Karpas-422 (cell line): ENCODE data around the gene MGLL. TPM values are rescaled to one million over a fixed set of nuclear protein-coding genes. Genes with fewer than 3 reads are reported as not detected.

Experiments
- DNase-seq: peaks from one replicate; pipeline ENCODE4 v3.0.0-alpha.2; 2015
- H2AFZ ChIP-seq: fragments of 200-600 bp; sonication (generic); 2 replicates; pipeline ENCODE4 v1.6.1; 2014; ENCODE audit warnings: antibody characterized with exemption, low read length, mixed read lengths
- H3K27ac ChIP-seq: fragments of 200-600 bp; sonication (generic); 2 replicates; pipeline ENCODE4 v1.5.1; 2014; ENCODE audit warnings: mild to moderate bottlenecking, low read length, moderate library complexity
- H3K27me3 ChIP-seq: fragments of 200-600 bp; sonication (generic); 2 replicates; pipeline ENCODE4 v1.6.1; 2014; ENCODE audit warnings: low read length, mixed read lengths
- H3K36me3 ChIP-seq: fragments of 200-600 bp; sonication (generic); 2 replicates; pipeline ENCODE4 v1.6.1; 2014; ENCODE audit warnings: low read length, mixed read lengths; ENCODE audit not compliant: insufficient read depth
- H3K4me1 ChIP-seq: fragments of 200-600 bp; sonication (generic); 2 replicates; pipeline ENCODE4 v1.6.1; 2014; ENCODE audit warnings: mild to moderate bottlenecking, low read length, mixed read lengths
- H3K4me2 ChIP-seq: fragments of 200-600 bp; sonication (generic); 2 replicates; pipeline ENCODE4 v1.6.1; 2014; ENCODE audit warnings: low read length, low read depth, mild to moderate bottlenecking; ENCODE audit not compliant: poor library complexity, severe bottlenecking
- H3K4me3 ChIP-seq: fragments of 200-600 bp; sonication (generic); 2 replicates; pipeline ENCODE4 v1.5.1; 2014; ENCODE audit warnings: mild to moderate bottlenecking, antibody characterized with exemption, low read length, mixed read lengths
- H3K79me2 ChIP-seq: fragments of 200-600 bp; sonication (generic); 2 replicates; pipeline ENCODE4 v1.6.1; 2014; ENCODE audit warnings: mild to moderate bottlenecking, low read length, mixed read lengths
- H3K9ac ChIP-seq: fragments of 200-600 bp; sonication (generic); 2 replicates; pipeline ENCODE4 v1.6.0; 2014; ENCODE audit warnings: low read length
- H3K9me2 ChIP-seq: fragments of 200-600 bp; sonication (generic), shearing (Covaris generic); replicated peaks from 2 replicates; pipeline ENCODE4 v1.6.0; 2014; ENCODE audit warnings: mild to moderate bottlenecking, low read length, moderate library complexity; ENCODE audit not compliant: insufficient read depth
- H3K9me3 ChIP-seq: fragments of 300-700, 200-600 bp; sonication (generic); 2 replicates; pipeline ENCODE4 v1.6.1; 2014; ENCODE audit warnings: low read length, mixed read lengths
- H4K20me1 ChIP-seq: fragments of 200-600 bp; sonication (generic); 2 replicates; pipeline ENCODE4 v1.6.1; 2014; ENCODE audit warnings: mild to moderate bottlenecking, antibody characterized with exemption, low read length, low read depth; ENCODE audit not compliant: insufficient read depth
- total RNA-seq: library from RNA; depleted of rRNA; stranded (reverse); fragments of >200 nt; shearing (Covaris generic); gene quantifications from 2 replicates; pipeline ENCODE4 v1.2.3, GENCODE V29; 2014; ENCODE audit warnings: low replicate concordance

Gene MGLL
- total RNA-seq, 1 experiment from 2014 or later = 58.0 TPM

DNA sequence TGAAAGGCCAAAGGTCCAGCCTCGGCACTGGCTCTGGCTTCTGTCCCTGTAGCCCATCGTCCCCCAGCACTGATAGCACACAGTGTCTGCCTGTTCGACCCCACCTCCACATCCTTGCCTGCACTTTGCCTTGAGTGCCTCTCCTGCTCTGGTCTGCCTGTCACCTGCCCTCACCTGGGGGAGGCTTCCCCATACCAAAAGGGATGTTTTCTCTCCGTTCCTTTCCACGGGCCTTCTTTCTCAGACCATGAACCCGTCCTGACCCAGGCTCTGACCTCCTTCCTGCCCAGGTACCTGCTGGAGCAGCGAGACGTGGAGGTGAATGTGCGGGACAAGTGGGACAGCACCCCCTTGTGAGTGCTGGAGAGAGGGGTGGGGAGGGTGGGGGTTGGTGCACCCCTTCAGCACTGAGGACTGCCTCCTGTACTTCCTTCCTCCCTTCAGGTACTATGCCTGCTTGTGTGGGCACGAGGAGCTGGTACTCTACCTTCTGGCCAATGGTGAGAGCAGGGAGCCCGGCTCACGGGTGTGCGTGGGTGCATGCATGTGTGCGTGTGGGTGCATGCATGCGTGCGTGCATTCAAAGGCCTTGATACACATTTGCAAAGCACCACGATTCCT, 148.1 kb downstream of the MGLL start:
- H3K4me1 ChIP-seq = peaks cover 27% of the 10 kb centered on the region
- H4K20me1 ChIP-seq = no peaks in the 10 kb centered on the region
- no peak overlapping the region for H2AFZ ChIP-seq
- peak overlapping the region; percentile 90 for H3K4me3 ChIP-seq
- peaks cover 9% of the 10 kb centered on the region for H3K79me2 ChIP-seq
- no peaks in the 10 kb centered on the region for H3K27me3 ChIP-seq
- no peaks in the 10 kb centered on the region for H3K9me2 ChIP-seq
- peak overlapping the region; percentile 84 for H3K9ac ChIP-seq
- H3K4me2 ChIP-seq = peak overlapping the region; percentile 91
- no peaks in the 10 kb centered on the region for H3K9me3 ChIP-seq
- no peak for DNase-seq
- H3K36me3 ChIP-seq = no peaks in the 10 kb centered on the region
- peak overlapping the region; percentile 59 for H3K27ac ChIP-seq

DNA sequence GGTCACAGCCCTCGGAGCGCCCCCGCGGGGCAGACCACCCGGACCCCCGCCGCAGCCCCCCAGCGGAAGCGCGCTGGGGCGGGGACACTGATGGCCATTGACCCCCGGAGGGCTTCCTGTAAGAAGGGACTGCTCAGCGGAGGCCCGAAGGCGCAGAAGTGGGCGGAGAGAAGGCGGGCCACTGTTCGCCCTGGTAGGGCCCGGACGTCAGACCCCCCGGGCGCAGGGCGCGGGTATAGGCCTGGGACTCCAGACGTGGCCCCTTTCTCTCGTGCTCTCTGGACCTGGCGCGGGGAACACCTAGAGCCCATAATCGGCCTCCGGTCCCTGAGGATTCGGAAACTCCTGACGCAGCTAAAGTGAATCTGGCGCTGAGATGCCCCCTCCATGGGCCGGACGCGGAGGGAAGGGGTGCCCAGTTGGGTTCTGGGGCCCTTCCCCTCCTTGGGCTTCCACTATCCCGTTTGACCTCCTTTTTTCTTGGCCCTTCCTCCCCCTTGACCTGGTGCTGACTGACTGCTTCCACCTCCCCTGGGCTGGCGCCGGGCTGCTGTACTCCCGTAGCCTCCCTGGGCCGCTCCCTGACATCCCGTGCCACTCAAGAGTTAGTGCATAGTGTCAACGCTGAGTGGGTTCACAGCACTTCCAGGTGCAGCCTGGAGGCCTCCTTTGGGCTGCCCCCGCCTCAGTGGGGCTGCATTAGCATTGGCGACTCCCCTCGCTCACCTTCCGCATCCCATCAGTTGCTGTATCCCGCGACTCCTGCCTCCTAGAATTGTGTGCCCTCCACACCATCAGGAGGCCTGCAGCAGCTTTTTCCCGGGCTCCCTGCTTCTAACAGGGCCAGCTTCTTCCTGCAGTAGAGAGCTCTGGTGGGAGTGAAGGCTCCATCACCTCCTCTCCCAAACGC, 148.9 kb downstream of the MGLL start:
- Histone ChIP-seq H3K79me2 (peaks cover 9% of the 10 kb centered on the region), H3K9ac (peak overlapping the region; percentile 84), H3K9me2 (no peaks in the 10 kb centered on the region), H3K27ac (peak overlapping the region; percentile 59), H3K27me3 (no peaks in the 10 kb centered on the region), H3K4me2 (peak overlapping the region; percentile 91), H3K4me1 (peaks cover 27% of the 10 kb centered on the region), H3K4me3 (peak overlapping the region; percentile 90), H4K20me1 (no peaks in the 10 kb centered on the region), H3K36me3 (no peaks in the 10 kb centered on the region), H2AFZ (no peak overlapping the region), H3K9me3 (no peaks in the 10 kb centered on the region)
- peak; percentile 84 for DNase-seq

DNA sequence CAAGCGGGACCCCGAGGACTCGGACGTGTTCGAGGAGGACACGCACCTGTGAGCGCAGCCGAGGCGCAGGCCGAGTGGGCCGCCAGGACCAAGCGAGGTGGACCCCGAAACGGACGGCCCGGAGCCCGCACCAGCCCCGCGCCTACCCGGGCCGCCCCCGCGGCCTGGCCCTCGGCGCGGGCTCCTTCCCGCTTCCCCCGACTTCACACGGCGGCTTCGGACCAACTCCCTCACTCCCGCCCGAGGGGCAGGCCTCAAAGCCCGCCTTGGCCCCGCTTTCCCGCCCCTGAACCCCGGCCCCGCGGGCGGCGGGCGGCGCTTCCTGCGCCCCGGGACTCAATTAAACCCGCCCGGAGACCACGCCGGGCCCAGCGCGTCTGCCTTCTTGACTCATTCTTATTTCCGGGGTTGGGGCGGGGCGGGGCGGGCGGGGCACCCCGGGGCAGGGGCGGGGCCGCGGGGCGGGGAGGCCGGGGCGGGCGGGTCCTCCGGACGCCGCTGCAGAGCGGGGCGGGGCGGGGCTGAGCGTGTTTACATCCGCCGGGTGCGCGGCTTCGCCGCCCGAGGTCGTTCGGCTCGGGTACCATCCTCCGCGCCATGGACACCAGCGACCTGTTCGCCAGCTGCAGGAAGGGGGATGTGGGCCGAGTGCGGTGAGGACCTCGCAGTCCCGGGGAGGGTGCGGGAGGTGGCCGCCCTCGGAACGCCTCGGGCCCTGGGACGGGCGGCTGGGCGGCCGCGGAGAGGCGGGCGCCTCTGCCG, 149.7 kb downstream of the MGLL start, which contains the start of gene ABTB1:
TSS of gene ABTB1 (plus strand) at position 524 of the 762 bp plus-strand sequence. CDS start at position 598, 74 bp downstream.
- H3K27ac ChIP-seq = peak within 1 kb of the TSS; percentile 75
- H3K4me1 ChIP-seq = peaks cover 27% of the 10 kb centered on the region
- no peaks in the 10 kb centered on the region for H4K20me1 ChIP-seq
- no peaks in the 10 kb centered on the region for H3K27me3 ChIP-seq
- H3K4me3 ChIP-seq = peak within 1 kb of the TSS; percentile 91
- H3K9me3 ChIP-seq = no peaks in the 10 kb centered on the region
- peaks cover 9% of the 10 kb centered on the region for H3K79me2 ChIP-seq
- H3K9me2 ChIP-seq = no peaks in the 10 kb centered on the region
- H3K4me2 ChIP-seq = peak within 1 kb of the TSS; percentile 97
- DNase-seq = peak; percentile 94
- H3K9ac ChIP-seq = peak within 1 kb of the TSS; percentile 95
- no peaks in the 10 kb centered on the region for H3K36me3 ChIP-seq
- H2AFZ ChIP-seq = peak within 1 kb of the TSS; percentile 34; the same call in 1 of the 2 replicates

DNA sequence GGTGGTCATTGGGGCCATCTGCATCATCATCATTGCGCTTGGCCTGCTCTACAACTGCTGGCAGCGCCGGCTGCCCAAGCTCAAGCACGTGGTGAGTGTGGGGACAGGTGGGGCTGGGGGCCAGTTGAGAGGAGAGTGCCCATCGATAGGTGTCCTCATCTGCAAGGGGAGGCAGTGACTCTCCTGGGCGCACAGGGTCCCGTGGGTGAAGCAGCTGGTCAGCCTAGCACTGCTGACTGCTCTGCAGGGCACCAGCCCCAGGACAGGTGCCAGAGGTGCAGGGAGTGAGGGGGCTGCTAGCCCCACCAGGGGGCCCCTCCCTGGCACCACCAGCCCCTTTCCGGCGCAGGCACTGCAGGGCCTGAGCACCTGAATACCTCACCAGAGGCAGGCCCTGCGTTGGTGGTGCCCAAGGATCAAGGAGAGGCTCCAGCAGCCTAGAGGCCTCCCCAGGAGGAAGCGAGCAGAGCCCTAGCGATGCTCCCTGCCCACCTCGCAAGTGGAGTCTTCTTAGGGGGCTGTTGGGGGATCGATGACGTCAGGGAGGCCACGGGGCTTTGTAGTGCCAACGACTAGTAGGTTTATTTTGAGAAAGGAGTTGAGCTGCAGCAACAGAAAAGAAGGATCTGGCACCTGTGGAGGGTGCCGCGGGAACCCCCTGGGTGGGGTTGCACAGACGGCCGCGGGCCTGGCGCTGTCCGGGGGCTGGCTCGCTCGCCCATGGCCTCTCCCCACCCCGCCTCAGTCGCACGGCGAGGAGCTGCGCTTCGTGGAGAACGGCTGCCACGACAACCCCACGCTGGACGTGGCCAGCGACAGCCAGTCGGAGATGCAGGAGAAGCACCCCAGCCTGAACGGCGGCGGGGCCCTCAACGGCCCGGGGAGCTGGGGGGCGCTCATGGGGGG, 150.5 kb downstream of the MGLL start:
- Histone ChIP-seq H3K27ac (peak overlapping the region; percentile 75), H3K4me1 (peaks cover 27% of the 10 kb centered on the region), H3K9me2 (no peaks in the 10 kb centered on the region), H3K27me3 (no peaks in the 10 kb centered on the region), H3K79me2 (peaks cover 9% of the 10 kb centered on the region), H3K4me3 (peak overlapping the region; percentile 91), H3K9me3 (no peaks in the 10 kb centered on the region), H3K9ac (peak overlapping the region; percentile 95), H4K20me1 (no peaks in the 10 kb centered on the region), H3K4me2 (peak overlapping the region; percentile 97), H2AFZ (peak overlapping the region; percentile 34; the same call in 1 of the 2 replicates), H3K36me3 (no peaks in the 10 kb centered on the region)
- DNase-seq = peak; percentile 82

DNA sequence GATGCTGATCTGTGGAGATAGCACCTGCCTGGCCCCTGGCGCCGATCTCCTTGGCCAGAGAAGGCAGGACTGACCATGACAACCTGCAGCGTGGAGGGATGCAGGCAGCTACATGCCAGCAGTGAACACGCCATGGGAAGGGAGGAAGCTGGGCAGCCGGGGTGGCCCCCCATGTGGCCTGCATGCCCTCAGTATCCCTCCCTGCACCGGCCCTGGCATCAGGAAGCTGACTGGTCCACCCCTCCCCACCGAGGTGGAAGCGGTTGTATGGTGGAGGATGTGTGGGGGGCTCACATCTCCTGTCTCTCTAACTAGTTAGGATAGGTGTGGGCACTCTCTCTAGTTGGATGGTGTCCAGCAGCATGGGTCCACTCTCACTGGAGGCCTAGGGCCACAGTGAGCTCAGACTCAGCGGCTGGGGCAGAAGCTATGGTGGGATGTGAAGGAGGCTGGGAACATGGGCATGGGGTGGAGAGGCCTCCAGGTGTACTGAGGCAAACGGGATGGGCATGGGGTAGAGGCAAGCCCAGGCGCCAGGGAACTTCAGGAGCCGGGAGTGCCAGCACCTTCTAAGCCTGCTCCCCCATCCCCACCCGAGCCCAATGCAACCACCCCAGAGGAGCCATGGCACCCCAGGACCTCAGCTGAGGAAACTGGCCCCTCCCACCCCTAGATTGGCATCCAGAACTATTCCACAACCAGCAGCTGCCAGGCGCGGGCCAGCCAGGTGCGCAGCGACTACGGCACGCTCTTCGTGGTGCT, 151.4 kb downstream of the MGLL start:
- Histone ChIP-seq H3K27ac (no peak overlapping the region), H3K4me2 (peak overlapping the region; percentile 97)

DNA sequence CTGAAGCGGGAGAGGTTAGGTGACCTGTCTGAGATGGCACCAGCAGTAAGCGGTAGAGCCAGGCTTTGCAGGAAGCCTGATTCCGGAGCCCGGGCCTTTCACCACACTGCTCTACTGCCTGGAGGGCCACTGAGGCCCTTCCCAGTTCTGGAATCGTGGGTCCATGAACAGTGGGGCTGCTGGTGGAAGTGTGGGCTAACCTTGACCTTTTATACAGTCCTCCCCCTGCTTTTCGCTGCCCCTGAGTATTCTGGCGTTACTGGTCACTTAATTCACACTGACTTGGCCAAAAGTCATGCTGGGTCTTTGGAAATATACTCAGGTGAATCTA, 152.1 kb downstream of the MGLL start:
- H3K4me3 ChIP-seq = no peak overlapping the region
- no peak overlapping the region for H3K4me2 ChIP-seq
- H4K20me1 ChIP-seq = no peaks in the 10 kb centered on the region
- H3K9me3 ChIP-seq = no peaks in the 10 kb centered on the region
- H3K9ac ChIP-seq = no peak overlapping the region
- H3K27ac ChIP-seq = no peak overlapping the region
- H3K36me3 ChIP-seq = 0 out of 2 replicates have a peak, but pooled peaks cover 4% of the 10 kb centered on the region
- H3K9me2 ChIP-seq = no peaks in the 10 kb centered on the region
- no peak overlapping the region for H2AFZ ChIP-seq
- H3K27me3 ChIP-seq = no peaks in the 10 kb centered on the region
- H3K79me2 ChIP-seq = peaks cover 9% of the 10 kb centered on the region
- no peak for DNase-seq
- H3K4me1 ChIP-seq = peaks cover 27% of the 10 kb centered on the region

More for the DNA sequence above, 151.4 kb downstream of the MGLL start:
- Histone ChIP-seq H3K4me1 (peaks cover 27% of the 10 kb centered on the region), H4K20me1 (no peaks in the 10 kb centered on the region), H3K9ac (peak overlapping the region; percentile 95), H3K27me3 (no peaks in the 10 kb centered on the region), H3K4me3 (peak overlapping the region; percentile 91), H3K9me2 (no peaks in the 10 kb centered on the region), H2AFZ (no peak overlapping the region), H3K9me3 (no peaks in the 10 kb centered on the region), H3K36me3 (0 out of 2 replicates have a peak, but pooled peaks cover 2% of the 10 kb centered on the region), H3K79me2 (peaks cover 9% of the 10 kb centered on the region)
- DNase-seq = no peak
